Medulla oblongata (tissue), 1 donor: ENCODE measurements around the gene PDE1C.
"Not testable (repeated sequence)": the region's sequence is repeated elsewhere in the genome, so short reads cannot be mapped to it uniquely, and the experiment has no call there.

Experiments used
- DNase-seq: peaks from one replicate; pipeline ENCODE4 v3.0.0-alpha.2; 2015; ENCODE audit errors: extremely low spot score

The PDE1C gene

GRCh38 chr7:31850066-31850465, 220.1 kb downstream of the PDE1C start:
- no peak for DNase-seq

DNA sequence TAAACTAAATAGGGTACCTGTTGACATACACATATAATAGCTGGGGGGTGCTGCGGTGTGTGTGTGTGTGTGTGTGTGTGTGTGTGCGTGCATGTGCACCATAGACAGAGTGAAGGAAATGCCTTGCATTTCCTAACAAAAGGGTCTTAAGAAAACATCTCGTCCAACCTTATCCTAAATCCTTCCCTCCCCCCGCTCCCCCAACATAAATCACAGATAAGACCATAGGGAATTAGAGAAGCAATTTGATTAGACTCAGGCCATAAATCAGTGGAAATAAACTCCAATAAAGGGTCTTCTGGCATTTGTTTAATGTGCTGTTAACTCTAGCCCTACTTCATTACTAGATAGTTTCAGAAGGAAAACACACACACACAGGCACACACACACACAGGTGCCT, 234.7 kb downstream of the PDE1C start:
- DNase-seq: no peak

GRCh38 chr7:31833625-31834024, 236.6 kb downstream of the PDE1C start:
- not testable (repeated sequence) for DNase-seq

- DNase-seq: no peak
These were observed 241.7 kb downstream of the PDE1C start for GRCh38 chr7:31828520-31828919.

DNA sequence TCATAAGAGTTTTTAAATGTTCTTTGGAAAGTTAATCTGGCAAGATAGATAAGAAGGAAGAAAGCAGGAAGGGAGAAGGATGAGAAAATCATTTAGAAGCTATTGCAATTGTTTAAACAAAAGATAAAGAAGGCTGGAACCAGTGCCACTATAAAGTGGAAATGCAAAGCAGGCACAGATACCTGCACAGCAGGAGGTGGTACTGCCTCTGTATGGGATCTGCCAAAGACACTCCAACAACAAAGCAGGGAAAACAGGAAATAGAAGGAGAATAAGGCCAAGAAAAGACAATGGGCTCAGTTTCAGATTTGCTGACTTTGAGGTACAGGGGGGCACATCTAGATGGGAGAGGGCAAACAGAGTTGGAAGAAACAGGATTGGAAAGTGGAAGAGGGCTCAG, 244.6 kb downstream of the PDE1C start:
- DNase-seq: no peak

DNA sequence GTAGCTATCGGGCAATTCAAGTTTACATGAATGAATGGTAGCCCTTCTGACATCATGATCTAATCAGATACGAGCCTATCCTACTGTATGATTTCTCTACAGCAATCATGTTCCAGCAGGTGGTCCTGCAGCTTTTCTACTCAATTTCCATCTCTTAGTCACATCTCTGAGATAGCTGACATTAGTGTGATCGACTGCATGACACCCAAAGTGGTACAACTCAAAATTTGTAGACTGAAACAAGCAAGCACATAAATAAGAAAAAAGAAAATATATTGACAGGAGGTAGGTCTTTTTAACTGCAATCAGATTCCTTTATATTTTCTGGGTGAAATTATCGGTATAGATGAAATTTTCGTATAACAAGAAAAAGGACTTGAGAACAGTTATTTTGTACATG, 251.2 kb downstream of the PDE1C start:
- no peak for DNase-seq

DNA sequence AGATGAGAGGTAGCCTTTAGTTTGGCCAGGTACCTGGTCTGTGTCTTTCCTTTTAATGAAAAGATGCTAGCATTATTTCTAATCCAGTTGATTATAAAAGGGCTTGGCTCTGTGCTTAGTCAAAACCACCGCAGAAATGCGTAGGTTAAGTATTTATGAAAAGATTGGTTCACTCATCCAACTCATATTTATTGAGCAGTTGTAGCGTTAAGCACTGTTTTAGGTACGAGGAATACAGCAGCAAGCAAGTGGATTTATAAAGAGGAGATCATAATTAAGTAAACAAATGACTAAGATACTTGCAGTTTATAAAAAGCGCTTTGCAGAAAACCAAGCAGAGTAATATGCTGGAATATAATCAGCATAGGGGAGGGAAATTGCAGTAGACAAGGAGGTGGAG, 253.4 kb downstream of the PDE1C start:
- DNase-seq: no peak

DNA sequence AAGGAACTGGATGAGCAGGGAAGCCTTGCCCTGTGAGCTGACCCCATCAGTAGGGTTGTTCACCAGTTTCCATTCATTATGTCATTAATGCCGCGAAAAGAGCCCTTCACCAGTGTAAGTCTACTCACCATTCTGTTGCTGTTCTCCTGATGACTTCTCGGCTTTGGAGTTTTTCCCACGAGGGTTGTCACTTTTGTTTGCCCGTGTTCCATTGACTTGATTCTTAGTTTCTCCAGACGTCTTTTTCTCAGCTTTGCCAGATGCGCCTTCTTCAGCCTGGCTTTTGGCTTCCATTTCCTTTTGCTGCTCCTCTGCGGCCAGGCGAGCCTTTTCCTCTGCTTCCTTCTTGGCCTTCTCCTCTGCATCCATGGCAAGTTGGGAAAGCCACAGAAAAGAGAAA, 254.4 kb downstream of the PDE1C start:
- DNase-seq: no peak

DNA sequence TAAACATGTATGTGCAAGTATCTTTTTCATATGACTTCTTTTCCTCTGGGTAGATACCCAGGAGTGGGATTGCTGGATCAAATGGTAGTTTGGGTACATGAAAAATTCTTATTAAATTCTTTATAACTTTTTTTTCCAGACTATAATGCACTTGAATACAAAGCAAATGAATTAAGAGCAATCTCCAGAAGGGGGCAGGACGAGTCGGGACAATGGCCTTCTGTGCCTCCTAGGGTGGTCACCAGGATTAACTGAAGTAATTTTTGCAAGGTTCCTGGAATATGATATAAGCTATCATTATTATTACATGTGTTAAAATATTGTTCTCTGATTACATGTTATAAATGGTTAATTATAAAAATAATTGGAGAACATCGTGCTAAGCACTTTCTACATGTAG, 256.0 kb downstream of the PDE1C start:
- peak; percentile 12 for DNase-seq

GRCh38 chr7:31811650-31812461, 258.4 kb downstream of the PDE1C start:
- DNase-seq: peak; percentile 66

DNA sequence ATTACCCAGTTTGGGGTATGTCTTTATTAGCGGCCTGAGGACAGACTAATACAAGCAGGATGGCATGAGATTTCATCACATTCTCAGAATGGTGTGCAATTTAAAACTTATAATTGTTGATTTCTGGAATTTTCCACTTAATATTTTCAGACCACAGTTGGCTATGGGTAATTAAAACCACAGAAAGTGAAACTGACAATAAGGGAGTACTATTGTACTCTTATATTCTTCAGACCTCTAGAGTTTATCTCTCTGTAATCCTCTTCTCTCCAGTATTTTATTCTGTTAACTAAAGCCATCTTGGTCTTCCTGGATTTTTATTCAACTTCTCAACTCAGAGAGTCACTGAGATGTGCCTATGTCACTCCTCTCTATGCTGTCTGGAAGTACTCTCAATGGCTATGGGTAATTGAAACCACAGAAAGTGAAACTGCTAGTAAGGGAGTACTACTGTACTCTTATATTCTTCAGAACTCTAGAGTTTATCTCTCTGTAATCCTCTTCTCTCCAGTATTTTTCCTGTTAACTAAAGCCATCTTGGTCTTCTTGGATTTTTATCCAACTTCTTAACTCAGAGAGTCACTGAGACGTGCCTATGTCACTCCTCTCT, 264.9 kb downstream of the PDE1C start:
- DNase-seq: no peak

DNA sequence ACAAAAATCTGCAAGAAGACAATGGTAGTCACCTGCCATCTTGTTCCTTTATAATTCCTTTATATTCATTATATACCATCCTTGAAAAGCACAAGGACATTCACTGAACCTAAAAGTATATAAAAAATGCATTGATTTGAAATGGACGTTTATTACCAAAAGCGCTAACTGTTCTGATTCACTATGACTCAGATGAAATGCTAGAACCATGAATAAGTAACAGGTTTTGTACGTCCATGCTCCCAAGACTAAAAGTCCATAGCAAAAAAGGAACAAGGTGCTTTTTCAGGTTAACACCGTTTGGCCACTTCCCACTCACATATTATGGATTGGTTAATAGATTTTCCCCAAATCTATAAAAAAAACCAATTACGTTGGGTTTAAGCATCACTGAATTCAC, 273.8 kb downstream of the PDE1C start:
- DNase-seq: no peak

DNA sequence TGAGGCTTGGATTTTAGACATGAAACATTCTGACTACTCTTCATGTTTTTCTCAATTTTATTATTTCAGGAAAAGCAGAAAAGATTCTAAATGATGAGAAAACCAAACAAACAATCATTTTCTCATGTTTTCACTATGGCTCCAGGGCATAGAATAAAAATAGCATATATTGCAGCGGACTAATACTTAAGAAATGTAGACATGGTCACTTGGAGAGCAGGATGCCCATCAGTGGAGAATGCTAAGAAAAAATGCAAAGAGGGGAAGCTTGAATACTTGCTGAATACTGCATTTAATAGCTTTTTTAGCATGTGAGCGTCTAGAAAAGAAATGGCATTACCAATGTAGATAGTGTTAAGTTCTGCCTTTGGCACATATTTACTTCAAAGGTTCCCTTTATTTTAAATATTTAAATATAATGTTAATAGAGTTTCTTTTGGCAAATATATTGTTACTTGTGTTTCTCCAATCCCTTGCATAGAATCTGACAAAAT, 275.3 kb downstream of the PDE1C start:
- DNase-seq: no peak

DNA sequence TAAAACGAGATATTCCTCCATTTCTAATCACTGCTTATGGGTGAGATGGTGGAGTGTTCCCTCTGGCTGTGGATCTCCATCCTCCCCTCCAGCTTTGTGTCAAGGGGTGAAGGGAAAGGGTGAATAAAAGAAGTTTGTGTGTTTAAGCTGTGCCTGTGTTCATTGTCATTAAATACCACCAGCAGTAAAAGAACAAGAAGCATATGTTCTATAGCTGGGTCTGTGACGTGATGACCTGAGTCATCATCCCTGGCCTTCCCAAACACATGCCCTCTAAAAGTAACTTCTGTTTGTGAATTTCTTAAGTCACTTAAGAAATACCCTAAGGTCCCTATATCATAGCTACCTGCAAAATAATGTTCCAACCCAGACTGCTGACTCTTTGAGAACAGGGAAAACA, 278.3 kb downstream of the PDE1C start:
- DNase-seq: no peak

- DNase-seq: no peak
These were observed 281.1 kb downstream of the PDE1C start for GRCh38 chr7:31788883-31789680.

DNA sequence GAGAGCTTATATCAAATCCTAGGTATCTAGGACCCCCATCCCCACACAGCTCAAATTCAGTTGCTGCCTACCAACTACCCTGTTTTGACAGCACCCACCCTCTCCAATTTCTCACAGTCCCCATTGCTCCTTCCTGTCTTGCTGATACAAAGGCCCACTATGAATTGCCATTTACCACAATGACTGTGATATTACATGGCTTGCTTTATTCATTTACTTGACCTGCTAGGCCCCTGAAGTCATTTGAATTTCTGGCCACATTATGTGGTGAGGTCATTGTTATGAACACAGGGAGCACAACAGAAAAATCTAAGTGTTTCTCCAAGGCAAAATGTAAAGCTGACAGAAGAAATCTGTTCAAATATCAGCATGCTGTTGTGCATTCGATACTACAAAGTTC, 281.8 kb downstream of the PDE1C start:
- peak; percentile 9 for DNase-seq

- no peak for DNase-seq
These were observed 283.9 kb downstream of the PDE1C start for GRCh38 chr7:31786326-31786725.

DNA sequence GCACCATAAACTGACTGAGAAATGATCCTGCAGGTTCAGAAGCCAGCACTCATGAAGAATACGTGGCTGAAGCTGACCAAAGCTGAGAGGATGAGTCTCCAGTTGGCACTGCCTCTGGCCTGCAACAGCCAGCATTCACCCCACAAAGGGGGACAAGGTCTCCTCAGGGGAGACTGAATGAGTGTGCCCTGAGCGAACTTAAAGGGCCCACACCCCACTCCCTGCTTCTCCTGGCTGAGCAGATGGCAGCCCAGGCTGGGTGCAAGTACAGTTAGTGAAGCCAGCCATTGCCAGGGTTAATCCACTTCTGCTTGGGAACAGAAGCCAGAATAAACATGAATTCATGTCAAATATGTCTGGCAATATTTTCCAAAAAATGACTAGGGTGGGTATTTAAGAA, 285.1 kb downstream of the PDE1C start:
- no peak for DNase-seq

DNA sequence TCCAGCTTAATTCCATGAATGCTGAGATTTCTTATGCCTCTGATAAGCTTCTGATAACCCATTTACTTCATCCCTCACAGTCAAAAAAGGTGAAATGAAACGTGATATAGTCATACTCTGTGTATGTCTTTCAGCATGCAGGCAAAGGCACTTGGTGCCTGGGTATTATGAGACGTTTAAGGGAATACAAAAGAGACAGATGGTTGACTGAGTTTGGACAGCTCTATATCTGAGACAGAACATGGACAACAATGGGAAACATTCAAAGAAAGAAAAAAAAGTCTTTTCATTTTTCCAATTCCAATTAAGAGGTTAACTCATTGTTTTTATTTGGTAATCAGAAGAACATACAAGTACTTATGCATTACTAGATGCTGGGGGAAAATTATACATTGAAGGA, 287.0 kb downstream of the PDE1C start:
- DNase-seq: peak; percentile 19

DNA sequence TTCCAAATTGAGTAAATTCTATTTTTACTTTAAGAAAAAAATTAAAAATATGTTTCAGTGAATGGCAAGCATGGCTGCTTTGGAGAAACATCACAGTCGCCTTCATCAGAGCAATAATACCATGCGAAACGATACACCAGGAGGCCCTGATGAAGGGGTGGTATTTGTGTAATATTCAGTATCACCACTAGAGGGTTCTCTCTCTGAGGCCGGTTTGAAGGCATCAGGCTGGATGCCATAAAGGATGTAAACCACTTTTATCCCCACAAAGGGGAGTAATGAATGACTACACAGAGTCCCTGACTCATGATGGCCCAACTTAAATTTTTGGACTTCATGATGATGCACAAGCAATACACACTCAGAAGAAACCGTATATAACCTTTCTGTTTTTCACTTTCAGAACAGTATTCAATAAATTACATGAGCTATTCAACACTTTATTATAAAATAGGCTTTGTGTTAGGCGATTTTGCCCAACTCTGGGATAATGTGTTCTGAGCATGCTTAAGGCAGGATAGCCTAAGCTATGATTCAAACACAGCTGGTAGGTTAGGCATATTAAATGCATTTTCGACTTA, 287.7 kb downstream of the PDE1C start:
- DNase-seq: peak; percentile 79

DNA sequence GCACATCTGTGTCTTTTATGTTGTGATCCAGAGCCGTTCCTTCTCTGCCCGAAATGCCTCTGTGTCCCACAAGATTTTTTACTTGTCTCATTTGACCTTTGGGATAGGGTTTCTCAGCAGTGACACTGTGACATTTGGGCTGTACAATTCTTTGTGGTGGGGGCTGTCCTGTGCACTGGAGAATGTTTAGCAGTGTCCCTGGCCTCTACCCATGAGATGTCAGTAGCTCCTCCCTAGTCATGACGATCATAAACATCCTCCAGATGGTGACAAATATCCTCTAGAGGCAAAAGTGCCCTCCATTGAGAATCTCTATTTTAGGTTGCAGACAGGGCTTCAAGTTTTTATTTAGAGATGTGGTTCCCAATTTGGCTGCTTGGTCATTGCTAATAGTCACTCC, 291.9 kb downstream of the PDE1C start:
- no peak for DNase-seq

GRCh38 chr7:31776616-31777015, 293.6 kb downstream of the PDE1C start:
- no peak for DNase-seq
